ENCODE measurements around the gene TRMT61A. TPM values are rescaled to one million over a fixed set of nuclear protein-coding genes. Genes with fewer than 3 reads are reported as not detected.

TRMT61A gene
- total RNA-seq, 1 experiment from 2014 or later = 15.5 TPM

DNA sequence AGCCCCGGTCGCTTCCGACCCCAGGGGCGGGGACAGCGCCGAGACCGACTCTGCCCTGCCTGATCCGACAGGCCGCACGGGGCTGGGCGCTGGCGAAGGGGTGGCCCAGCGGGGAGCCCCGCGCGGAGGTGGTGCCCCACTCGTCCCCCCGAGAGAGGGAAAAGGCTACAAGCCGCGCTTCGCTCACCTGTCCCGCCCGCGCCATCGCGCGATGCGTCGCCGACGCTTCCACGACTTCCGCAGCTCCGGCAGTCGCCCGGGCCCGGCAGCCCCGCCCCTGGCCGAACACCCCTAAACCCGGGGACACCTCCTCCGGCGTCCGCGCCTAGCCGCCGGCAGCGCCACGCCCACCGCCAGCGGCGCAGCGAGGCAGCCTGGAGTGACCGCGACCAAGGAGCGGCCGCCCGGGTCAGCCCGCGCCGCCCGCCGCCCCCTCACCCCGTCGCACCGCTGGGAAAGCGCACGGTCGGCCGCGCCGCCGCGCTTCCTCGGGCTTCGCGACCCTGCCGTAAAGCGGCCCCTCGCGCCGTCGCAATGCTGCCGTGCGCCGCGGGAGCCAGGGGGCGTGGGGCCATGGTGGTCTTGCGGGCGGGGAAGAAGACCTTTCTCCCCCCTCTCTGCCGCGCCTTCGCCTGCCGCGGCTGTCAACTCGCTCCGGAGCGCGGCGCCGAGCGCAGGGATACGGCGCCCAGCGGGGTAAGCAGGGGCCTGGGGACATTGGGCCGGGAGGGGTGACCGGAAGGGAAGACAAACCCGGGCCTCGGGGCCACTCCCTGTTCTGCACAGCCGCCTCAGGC, 33.6 kb downstream of the TRMT61A start, which contains the start of the genes BAG5 and COA8 (continued):
- TF ChIP-seq, protein P1, sequence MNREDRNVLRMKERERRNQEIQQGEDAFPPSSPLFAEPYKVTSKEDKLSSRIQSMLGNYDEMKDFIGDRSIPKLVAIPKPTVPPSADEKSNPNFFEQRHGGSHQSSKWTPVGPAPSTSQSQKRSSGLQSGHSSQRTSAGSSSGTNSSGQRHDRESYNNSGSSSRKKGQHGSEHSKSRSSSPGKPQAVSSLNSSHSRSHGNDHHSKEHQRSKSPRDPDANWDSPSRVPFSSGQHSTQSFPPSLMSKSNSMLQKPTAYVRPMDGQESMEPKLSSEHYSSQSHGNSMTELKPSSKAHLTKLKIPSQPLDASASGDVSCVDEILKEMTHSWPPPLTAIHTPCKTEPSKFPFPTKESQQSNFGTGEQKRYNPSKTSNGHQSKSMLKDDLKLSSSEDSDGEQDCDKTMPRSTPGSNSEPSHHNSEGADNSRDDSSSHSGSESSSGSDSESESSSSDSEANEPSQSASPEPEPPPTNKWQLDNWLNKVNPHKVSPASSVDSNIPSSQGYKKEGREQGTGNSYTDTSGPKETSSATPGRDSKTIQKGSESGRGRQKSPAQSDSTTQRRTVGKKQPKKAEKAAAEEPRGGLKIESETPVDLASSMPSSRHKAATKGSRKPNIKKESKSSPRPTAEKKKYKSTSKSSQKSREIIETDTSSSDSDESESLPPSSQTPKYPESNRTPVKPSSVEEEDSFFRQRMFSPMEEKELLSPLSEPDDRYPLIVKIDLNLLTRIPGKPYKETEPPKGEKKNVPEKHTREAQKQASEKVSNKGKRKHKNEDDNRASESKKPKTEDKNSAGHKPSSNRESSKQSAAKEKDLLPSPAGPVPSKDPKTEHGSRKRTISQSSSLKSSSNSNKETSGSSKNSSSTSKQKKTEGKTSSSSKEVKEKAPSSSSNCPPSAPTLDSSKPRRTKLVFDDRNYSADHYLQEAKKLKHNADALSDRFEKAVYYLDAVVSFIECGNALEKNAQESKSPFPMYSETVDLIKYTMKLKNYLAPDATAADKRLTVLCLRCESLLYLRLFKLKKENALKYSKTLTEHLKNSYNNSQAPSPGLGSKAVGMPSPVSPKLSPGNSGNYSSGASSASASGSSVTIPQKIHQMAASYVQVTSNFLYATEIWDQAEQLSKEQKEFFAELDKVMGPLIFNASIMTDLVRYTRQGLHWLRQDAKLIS (CRISPR knock-in tag; IDR thresholded peaks at IDR 0.05; ENCODE audit: borderline replicate concordance) = no peak
- TF ChIP-seq ATF1 (CRISPR knock-in tag; IDR thresholded peaks at IDR 0.05) (no peak), OVOL2 (CRISPR knock-in tag; IDR thresholded peaks at IDR 0.05; ENCODE audit: borderline replicate concordance) (no peak), EMX1 (CRISPR knock-in tag; IDR thresholded peaks at IDR 0.05) (no peak), ESRRA (CRISPR knock-in tag; IDR thresholded peaks at IDR 0.05; ENCODE audit: borderline replicate concordance) (0 out of 2 replicates have a peak, but pooled peaks have one; percentile 2), GRHL2 (CRISPR knock-in tag; IDR thresholded peaks at IDR 0.05; ENCODE audit: insufficient replicate concordance, severe bottlenecking) (no peak), TCF7 (CRISPR knock-in tag; IDR thresholded peaks at IDR 0.05; ENCODE audit: low read depth) (peak; percentile 37; the same call in 1 of the 2 replicates), FOXK1 (CRISPR knock-in tag; IDR thresholded peaks at IDR 0.05) (peak; percentile 88), ZNF317 (CRISPR knock-in tag; IDR thresholded peaks at IDR 0.05; ENCODE audit: borderline replicate concordance, low read depth) (no peak), SMAD3 (CRISPR knock-in tag; IDR thresholded peaks at IDR 0.05; ENCODE audit: borderline replicate concordance) (no peak), MYBL2 (CRISPR knock-in tag; IDR thresholded peaks at IDR 0.05) (peak; percentile 71; the same call in 1 of the 2 replicates), TP53 (CRISPR knock-in tag; IDR thresholded peaks at IDR 0.05) (0 out of 2 replicates have a peak, but pooled peaks have one; percentile 39), CREM (CRISPR knock-in tag; IDR thresholded peaks at IDR 0.05) (0 out of 2 replicates have a peak, but pooled peaks have one; percentile 46), NFE2L1 (CRISPR knock-in tag; IDR thresholded peaks at IDR 0.05) (no peak)
- TF ChIP-seq, protein P2, sequence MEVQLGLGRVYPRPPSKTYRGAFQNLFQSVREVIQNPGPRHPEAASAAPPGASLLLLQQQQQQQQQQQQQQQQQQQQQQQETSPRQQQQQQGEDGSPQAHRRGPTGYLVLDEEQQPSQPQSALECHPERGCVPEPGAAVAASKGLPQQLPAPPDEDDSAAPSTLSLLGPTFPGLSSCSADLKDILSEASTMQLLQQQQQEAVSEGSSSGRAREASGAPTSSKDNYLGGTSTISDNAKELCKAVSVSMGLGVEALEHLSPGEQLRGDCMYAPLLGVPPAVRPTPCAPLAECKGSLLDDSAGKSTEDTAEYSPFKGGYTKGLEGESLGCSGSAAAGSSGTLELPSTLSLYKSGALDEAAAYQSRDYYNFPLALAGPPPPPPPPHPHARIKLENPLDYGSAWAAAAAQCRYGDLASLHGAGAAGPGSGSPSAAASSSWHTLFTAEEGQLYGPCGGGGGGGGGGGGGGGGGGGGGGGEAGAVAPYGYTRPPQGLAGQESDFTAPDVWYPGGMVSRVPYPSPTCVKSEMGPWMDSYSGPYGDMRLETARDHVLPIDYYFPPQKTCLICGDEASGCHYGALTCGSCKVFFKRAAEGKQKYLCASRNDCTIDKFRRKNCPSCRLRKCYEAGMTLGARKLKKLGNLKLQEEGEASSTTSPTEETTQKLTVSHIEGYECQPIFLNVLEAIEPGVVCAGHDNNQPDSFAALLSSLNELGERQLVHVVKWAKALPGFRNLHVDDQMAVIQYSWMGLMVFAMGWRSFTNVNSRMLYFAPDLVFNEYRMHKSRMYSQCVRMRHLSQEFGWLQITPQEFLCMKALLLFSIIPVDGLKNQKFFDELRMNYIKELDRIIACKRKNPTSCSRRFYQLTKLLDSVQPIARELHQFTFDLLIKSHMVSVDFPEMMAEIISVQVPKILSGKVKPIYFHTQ (CRISPR knock-in tag; IDR thresholded peaks at IDR 0.05) = no peak
- TF ChIP-seq, protein P3, sequence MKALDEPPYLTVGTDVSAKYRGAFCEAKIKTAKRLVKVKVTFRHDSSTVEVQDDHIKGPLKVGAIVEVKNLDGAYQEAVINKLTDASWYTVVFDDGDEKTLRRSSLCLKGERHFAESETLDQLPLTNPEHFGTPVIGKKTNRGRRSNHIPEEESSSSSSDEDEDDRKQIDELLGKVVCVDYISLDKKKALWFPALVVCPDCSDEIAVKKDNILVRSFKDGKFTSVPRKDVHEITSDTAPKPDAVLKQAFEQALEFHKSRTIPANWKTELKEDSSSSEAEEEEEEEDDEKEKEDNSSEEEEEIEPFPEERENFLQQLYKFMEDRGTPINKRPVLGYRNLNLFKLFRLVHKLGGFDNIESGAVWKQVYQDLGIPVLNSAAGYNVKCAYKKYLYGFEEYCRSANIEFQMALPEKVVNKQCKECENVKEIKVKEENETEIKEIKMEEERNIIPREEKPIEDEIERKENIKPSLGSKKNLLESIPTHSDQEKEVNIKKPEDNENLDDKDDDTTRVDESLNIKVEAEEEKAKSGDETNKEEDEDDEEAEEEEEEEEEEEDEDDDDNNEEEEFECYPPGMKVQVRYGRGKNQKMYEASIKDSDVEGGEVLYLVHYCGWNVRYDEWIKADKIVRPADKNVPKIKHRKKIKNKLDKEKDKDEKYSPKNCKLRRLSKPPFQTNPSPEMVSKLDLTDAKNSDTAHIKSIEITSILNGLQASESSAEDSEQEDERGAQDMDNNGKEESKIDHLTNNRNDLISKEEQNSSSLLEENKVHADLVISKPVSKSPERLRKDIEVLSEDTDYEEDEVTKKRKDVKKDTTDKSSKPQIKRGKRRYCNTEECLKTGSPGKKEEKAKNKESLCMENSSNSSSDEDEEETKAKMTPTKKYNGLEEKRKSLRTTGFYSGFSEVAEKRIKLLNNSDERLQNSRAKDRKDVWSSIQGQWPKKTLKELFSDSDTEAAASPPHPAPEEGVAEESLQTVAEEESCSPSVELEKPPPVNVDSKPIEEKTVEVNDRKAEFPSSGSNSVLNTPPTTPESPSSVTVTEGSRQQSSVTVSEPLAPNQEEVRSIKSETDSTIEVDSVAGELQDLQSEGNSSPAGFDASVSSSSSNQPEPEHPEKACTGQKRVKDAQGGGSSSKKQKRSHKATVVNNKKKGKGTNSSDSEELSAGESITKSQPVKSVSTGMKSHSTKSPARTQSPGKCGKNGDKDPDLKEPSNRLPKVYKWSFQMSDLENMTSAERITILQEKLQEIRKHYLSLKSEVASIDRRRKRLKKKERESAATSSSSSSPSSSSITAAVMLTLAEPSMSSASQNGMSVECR (CRISPR knock-in tag; IDR thresholded peaks at IDR 0.05; ENCODE audit: borderline replicate concordance) = peak; percentile 50; the same call in 1 of the 2 replicates
- TF ChIP-seq, protein P4, sequence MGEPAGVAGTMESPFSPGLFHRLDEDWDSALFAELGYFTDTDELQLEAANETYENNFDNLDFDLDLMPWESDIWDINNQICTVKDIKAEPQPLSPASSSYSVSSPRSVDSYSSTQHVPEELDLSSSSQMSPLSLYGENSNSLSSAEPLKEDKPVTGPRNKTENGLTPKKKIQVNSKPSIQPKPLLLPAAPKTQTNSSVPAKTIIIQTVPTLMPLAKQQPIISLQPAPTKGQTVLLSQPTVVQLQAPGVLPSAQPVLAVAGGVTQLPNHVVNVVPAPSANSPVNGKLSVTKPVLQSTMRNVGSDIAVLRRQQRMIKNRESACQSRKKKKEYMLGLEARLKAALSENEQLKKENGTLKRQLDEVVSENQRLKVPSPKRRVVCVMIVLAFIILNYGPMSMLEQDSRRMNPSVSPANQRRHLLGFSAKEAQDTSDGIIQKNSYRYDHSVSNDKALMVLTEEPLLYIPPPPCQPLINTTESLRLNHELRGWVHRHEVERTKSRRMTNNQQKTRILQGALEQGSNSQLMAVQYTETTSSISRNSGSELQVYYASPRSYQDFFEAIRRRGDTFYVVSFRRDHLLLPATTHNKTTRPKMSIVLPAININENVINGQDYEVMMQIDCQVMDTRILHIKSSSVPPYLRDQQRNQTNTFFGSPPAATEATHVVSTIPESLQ (CRISPR knock-in tag; IDR thresholded peaks at IDR 0.05) = no peak
- TF ChIP-seq, protein P5, sequence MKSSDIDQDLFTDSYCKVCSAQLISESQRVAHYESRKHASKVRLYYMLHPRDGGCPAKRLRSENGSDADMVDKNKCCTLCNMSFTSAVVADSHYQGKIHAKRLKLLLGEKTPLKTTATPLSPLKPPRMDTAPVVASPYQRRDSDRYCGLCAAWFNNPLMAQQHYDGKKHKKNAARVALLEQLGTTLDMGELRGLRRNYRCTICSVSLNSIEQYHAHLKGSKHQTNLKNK (CRISPR knock-in tag; IDR thresholded peaks at IDR 0.05) = no peak
- TF ChIP-seq, protein P6, sequence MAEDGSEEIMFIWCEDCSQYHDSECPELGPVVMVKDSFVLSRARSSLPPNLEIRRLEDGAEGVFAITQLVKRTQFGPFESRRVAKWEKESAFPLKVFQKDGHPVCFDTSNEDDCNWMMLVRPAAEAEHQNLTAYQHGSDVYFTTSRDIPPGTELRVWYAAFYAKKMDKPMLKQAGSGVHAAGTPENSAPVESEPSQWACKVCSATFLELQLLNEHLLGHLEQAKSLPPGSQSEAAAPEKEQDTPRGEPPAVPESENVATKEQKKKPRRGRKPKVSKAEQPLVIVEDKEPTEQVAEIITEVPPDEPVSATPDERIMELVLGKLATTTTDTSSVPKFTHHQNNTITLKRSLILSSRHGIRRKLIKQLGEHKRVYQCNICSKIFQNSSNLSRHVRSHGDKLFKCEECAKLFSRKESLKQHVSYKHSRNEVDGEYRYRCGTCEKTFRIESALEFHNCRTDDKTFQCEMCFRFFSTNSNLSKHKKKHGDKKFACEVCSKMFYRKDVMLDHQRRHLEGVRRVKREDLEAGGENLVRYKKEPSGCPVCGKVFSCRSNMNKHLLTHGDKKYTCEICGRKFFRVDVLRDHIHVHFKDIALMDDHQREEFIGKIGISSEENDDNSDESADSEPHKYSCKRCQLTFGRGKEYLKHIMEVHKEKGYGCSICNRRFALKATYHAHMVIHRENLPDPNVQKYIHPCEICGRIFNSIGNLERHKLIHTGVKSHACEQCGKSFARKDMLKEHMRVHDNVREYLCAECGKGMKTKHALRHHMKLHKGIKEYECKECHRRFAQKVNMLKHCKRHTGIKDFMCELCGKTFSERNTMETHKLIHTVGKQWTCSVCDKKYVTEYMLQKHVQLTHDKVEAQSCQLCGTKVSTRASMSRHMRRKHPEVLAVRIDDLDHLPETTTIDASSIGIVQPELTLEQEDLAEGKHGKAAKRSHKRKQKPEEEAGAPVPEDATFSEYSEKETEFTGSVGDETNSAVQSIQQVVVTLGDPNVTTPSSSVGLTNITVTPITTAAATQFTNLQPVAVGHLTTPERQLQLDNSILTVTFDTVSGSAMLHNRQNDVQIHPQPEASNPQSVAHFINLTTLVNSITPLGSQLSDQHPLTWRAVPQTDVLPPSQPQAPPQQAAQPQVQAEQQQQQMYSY (CRISPR knock-in tag; IDR thresholded peaks at IDR 0.05) = 0 out of 2 replicates have a peak, but pooled peaks have one; percentile 9
